ENCODE results near the gene USP10.
"Not testable (repeated sequence)": the region's sequence is repeated elsewhere in the genome, so short reads cannot be mapped to it uniquely, and the experiment has no call there.

The USP10 gene

DNA sequence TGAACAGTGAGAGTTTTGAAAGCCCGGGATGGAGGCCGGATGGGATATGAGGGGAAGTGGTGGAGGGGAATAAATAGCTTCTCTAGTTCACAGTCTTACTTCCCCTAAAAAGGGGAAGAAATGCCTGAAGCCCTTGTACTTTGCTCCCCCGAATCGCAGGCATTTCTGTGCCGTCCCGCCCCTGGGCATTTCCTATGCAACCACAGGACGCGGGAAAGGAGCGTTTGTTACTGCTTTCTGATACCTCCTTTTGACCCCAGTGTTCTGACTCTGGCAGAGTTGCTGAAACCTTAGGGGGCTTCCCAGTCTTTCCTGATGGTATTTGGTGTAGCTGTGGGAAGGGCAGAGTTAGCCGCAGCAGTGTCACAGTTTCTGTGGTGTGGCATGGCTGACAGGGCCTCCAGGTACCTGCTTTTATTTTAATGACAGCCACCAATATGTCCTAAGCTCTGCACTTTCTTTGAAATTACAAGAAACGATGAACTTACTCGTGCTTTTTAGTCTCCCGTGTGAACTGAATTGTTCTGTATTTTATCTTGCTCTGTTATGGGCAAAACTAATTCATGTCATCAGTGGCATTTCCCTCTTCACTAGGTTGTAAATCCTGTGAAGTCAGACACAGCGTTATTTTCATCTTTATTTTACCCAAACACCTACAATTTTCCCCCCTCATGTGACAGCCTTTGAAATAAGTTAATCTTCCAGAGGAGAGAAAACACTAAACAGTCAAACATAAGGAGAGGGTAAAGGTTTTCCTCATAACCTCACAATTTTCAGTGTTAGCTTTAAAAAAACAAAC, 27.1 kb downstream of the USP10 start:
- FAIRE-seq (no peak), DNase-seq (ENCODE audit: low spot score) (no peak)

DNA sequence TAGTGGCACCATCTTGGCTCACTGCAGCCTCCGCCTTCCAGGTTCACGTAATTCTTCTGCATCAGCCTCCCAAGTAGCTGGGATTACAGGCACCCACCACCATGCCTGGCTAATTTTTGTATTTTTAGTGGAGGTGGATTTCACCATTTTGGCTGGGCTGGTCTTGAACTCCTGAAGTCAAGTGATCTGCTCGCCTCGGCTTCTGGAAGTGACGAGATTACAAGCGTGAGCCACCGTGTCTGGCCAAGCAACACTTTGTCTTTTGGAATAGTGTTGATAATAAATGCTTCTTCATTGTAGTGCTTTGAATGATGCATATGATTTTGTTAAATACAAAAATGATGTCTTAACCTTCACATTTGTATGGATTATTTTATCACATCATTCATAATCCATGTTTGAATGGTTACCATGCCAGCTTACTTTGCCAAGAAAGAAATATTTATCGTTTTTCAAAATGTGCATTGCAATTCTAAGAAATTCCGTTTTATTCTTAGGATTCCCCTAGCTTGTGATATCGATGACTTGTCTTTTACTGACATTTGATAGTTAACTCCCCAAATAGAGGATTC, 29.1 kb downstream of the USP10 start:
- DNase-seq (ENCODE audit: low spot score) (no peak), FAIRE-seq (no peak)

DNA sequence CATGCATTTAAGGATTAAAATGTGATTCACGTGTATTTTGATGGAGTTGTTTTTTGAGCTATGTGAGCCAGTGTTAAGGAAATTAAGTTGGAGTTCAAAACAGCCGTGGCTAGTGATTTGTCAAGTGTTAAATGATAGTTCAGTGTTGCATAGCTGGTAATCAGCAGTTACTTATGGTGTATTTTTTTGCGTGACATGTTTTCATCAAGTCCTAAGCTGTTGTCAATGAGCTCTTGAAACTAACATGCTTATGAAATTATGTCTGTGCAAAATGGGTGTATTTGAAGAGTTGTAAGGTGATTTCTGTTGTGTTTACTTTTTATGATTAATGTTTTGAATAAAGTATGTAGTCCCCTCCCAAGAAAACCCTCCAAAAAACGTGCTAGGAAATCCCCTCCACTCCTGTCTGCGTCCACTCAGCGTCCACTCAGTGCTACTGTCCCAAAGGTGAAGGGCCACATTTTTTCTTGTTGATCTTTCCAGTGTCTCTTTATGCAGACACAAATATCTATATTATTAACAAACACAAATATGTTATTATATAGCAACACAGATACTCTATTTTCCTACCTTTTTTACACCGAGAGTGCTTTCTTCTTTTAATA, 30.0 kb downstream of the USP10 start:
- no peak for DNase-seq (ENCODE audit: low spot score)
- no peak for FAIRE-seq

DNA sequence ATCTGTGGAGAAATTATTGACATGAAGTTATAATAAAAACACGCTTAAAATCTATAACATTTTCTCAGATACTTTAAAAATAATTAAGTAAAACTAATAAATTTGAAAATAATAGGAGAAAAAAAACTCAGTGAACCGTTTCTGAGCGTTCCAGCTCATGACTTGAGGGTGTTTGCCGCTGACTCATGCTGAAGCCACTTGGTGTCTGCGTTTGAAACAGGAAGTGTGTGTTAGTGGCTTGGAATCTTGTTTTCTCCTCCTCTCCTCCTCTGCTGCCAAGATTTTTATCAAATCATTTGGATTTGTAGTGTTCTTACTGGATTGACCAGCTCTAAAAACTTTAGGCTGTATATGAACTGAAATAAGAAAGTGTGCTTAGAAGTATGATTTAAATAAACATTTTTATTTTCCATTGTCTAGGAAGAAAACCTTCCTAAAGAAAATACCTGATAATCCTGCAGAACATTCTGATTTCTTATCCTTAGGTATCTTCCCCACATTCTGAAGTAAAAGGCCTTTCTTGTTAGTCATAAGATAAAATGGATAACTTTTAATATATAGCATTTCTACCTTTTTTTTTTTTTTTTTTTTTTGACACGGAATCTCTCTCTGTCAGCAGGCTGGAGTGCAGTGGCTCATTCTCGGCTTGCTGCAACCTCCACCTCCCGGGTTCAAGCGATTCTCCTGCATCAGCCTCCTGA, 30.8 kb downstream of the USP10 start:
- peak; percentile 81 for DNase-seq (ENCODE audit: low spot score)
- no peak for FAIRE-seq

DNA sequence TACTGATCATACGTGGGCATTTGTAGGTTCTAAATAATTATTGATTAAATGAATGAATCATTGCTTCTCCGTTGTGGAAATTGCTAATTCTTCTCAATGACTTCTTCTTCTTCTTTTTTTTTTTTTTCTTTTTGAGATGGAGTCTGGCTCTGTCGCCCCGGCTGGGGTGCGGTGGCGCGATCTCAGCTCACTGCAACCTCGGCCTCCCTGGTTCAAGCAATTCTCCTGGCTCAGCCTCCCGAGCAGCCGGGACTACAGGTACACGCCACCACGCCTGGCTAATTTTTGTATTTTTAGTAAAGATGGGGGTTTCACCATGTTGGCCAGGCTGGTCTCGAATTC, 32.5 kb downstream of the USP10 start:
- not testable (repeated sequence) for FAIRE-seq; DNase-seq (ENCODE audit: low spot score)

DNA sequence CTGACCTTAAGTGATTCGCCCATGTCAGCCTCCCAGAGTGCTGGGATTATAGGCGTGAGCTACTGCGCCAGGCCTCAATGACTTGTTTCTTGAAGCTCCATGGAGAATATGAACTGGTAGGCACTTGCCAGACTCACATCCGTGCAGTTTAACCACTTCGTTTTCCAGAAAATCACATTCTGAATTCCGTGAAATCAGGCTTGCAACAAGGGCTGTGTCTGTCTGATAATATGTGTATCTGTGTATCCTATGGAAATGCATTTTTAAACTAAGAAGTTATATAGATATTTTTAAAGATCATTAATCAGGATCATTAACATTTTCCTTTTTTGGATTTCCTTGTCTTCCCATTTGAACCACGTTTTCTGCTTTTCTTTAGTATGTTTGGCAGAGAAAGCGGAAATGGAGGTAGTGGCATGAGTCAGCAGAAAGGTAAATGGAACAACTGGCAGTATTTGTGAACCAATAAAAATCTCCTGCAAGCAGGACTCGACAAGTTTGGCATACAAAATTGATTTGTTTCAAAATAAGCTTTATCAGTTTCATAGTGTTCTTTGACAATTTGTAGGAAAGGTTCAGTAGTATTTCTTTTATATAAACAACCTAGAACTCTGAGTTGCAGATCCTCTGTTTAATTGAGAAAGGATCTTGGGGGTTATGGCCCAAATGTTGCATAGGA, 33.0 kb downstream of the USP10 start:
- DNase-seq (ENCODE audit: low spot score), result no peak
- FAIRE-seq, result no peak

DNA sequence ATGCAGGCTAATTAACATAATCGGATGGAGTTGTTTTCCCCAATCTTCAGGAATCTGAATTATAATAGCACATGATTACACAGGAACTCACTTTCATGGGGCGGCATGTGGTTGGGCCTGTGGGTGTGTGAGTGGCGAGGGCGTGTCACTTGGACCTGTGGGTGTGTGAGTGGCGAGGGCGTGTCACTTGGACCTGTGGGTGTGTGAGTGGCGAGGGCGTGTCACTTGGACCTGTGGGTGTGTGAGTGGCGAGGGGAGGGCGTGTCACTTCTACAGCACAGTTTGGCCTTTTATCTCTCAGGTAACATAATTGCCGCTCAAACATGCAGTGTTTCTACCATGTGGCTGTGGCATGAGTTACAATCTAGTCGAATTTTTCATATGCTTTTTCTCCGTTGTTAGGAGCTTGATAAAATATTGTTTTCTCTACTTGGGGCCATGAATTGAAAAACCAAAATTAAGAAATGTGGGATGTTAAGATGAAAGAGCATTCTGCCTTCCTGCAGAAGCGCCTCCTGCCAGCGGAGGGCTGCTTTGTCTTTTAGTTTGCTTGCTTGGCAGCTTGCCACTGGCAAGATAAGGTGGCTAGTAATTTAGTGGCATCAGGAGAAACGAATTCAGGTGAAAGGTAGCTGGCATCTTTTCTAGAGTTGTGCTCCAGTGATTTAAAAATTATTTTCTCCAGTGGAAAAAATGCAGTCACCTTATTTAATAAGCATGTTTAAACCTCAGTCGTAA, 36.2 kb downstream of the USP10 start:
- no peak for DNase-seq (ENCODE audit: low spot score)
- no peak for FAIRE-seq

DNA sequence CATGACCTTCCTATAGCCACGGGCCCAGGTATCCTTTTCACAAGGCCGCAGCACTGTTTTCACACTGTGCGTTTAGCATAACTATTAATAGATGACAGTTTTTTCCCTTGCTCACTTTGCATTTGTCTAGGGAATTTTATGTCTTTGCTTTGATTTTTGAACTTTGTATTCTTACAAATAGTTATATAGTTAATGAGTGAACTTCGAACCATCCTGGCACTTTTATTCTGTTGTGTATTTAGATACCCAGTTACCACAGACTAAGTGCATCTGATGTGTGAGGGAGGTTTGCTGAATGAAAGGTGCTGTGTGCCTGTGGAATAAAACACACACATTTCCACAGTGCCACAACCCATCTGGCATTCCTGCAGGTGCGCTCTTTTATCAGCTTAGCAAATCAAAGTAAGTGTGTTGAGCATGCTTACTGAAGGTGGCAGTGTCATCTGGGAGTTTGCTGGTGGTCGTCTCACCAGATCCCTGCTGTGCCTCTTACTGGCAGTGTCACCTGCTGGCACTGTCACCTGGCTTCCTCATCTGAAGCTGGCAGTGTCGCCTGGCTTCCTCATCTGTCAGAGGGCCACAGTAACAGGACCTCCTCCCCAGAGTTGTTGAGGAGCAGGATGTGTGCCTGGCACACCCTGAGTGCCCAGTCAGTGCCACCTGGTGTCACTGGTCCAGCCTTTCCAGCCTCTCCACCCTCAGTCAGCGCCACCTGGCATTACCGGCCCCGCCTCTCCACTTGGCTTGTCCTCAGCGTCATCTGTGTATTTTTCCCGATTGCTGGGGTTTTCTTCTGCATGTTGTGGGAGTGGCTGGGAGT, 37.6 kb downstream of the USP10 start:
- no peak for DNase-seq (ENCODE audit: low spot score)
- FAIRE-seq, result no peak

DNA sequence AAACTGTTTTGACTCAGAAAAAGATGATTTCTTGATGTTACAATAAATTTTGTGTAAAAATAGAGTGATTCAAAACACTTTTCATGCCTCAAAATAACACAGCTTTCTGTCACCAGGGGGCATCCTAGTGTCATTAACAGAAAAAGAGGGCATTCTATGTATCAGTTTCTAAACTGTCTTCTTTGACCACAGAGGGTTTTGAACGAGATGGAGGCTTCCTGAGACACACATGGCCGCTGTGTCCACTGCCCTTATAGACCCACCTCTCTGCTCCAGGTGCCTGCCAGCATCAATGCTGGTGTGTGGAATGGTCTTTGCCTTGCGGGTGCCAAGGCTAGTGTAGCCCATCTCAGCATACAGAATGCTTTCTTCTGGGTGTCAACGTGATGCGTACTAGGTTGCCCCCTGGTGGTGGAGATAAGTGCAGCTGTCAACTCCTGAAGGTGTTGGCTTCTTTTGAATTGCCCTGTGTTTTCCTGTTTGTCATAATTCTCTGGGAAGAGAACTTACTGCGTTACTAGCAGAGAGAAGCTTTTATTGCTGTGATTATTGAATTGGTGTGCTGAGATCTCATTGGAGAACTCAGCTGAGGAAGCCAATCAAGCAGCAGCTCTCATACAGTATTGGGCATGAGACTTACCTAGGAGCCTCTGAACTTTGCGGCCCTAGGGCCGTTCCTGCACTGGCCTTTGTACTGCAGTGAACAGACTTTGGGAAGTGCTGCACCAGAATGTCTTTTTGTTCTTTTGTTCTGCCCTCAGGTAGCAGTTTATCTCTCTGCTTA, 38.6 kb downstream of the USP10 start:
- no peak for FAIRE-seq
- DNase-seq (ENCODE audit: low spot score), result peak; percentile 79

DNA sequence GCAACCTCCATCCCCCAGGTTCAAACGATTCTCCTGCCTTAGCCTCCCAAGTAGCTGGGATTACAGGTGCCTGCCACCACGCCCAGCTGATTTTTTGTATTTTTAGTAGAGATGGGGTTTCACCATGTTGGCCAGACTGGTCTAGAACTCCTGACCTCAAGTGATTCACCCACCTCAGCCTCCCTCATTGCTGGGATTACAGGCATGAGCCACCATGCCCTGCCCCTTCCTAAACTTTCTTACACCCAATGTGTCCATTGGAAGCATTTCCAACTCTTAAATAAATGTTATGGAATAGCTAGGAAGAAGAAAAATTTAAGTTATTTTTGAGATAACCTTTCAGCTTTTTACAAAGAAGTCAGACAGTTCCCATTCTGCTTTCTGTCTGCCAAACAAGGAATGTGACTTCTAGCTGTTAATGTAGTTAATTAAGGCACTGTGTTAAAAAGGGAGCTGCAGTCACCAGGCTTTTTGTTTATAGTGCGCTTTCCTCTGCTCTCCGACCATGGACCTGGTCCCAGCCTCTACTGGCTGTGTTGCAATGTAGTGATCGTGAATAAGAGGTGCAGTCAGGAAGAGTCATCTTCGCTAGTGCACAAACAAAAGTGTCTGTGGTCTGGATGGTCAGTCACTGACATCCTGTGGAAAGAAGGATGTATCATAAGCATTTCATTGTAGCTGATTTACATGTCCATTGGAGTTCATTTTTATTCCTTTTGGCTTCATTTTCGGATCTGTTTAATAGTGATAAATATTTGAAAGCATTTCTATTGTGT, 39.7 kb downstream of the USP10 start:
- no peak for DNase-seq (ENCODE audit: low spot score)
- no peak for FAIRE-seq

DNA sequence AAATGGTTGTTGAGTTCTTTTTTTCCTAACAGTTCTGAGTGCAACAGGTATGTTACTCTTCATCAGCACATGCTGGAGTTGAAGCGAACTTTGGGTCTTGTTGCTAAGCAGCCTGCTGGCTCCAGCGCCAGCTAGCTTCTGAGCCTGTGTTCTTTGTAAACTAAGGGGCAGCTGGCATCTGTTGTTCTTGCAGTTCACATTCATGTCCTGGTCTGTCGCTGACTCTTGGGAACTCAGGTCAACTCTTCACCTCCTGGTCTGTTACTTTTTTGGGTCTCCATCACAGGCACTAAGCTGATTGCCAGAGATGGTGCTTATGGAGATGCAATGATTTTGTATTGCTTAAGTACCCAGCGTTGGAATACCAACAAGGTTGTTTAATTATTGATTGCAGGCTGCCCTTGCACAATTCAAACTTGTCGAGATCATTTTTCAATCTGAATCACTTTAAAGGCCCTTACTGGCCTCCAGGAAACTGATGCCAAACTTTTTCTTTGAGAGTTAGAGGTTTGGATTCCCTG, 40.9 kb downstream of the USP10 start:
- DNase-seq (ENCODE audit: low spot score) (no peak), FAIRE-seq (no peak)

DNA sequence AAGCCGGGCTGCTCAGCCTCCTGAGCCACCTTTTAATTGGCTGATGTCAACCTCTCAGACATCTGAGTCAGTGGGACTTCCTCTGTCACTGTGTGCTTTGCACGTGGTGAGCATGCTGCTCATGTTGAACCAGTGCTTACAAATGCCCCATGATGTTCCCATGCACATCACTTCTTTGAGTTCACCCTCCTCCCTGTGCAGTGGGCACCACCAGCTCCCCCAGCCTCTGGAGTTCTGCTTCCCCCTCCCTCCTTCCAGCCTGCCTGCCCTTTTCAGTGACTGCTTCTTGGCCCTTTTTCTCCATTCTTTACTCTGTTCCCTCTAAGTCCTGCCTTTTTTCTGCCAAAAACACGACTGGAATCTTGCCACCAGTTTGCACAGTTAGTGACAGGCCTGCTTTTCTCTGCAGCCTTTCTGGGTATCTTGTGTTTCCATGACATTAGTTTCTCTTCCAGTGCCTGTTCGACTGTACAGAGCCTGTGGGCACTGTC, 41.6 kb downstream of the USP10 start:
- no peak for DNase-seq (ENCODE audit: low spot score)
- FAIRE-seq, result no peak

DNA sequence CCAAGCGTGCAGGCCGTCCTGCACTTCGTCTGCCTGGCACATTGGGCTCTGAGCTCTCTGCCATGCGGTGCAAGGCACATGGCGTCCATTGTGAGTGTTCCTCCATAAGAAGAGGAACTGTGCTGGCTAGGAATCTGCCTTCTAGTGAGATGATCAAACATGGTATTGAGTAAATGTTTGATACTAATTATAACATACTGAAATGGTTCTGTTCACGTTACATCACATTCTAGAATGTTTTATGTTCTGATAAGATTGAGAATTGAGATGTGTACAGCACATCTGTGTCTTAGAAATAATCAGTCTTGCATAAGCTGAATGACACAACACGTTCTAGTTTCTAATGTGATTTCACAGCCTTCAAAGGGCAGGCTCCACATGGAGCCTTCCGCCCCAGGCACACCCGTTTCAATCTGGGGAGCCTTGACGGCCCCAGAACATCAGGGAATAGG, 42.9 kb downstream of the USP10 start:
- DNase-seq (ENCODE audit: low spot score) (no peak), FAIRE-seq (no peak)

DNA sequence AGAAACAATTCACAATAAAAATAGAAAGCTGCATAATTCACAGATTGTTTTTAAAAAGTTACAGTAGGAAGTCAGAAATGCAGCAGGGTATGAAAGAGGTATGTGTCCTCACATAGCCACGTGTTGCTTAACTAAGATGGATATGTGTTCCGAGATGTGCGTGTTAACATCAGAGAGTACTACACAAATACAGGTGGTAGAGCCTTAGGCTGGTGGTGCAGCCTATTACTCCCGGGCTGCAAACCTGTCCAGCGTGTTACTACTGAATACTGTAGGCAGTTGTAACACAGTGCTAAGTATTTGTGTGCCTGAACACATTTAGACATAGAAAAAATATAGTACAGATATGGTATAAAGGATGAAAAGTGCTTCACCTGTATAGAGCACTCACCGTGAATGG, 46.4 kb downstream of the USP10 start:
- DNase-seq (ENCODE audit: low spot score) (no peak), FAIRE-seq (no peak)

DNA sequence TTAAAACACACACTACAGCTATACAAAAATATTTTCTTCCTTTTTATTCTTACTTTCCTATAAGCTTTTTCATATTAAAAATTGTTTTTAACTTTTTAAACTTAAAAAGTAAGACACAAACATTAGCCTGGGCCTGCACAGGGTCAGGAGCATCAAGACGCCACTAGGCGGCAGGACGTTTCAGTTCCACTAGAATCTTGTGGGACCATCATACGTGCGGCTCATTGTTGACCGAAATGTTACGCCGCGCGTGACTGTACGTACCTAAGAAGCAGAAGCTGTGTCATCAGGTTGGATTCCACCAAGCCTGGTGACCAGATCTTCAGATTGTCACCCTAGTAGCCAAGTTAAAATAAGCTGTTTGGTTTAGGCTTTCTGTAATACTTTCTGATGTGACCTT, 47.1 kb downstream of the USP10 start:
- DNase-seq (ENCODE audit: low spot score) (no peak), FAIRE-seq (no peak)

DNA sequence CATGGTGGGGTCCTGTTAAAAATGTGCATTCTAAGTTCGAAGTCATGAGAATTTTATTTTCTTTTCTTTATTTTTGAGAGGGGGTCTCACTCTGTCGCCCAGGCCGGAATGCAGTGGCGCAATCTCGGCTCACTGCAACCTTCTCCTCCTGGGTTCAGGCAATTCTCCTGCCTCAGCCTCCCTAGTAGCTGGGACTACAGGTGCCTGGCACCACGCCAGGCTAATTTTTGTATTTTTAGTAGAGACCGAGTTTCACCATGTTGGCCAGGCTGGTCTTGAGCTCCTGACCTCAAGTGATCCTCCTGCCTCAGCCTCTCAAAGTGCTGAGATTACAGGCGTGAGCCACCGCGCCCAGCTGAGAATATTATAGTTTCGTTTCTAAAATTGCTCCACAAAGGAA, 48.4 kb downstream of the USP10 start:
- DNase-seq (ENCODE audit: low spot score); FAIRE-seq: not testable (repeated sequence)

DNA sequence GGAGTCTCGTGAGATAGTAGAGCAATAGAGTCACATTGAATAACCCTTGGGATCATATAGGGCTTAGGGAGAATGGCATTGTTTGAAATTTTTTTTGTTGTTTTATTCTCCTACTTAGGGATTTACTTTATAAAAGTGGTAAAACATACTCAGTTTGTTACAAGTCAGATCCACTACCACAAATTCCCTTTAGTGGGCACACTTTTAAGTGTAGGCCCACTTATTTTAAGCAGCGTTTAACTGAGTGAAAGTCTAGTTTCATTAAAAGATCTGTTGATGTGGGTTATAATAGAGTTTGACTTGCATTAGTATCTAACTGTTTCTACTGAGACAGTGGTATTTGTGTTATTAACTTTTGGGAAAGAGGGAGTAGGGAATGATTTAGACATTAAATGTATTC, 49.3 kb downstream of the USP10 start:
- FAIRE-seq, result no peak
- DNase-seq (ENCODE audit: low spot score), result no peak

DNA sequence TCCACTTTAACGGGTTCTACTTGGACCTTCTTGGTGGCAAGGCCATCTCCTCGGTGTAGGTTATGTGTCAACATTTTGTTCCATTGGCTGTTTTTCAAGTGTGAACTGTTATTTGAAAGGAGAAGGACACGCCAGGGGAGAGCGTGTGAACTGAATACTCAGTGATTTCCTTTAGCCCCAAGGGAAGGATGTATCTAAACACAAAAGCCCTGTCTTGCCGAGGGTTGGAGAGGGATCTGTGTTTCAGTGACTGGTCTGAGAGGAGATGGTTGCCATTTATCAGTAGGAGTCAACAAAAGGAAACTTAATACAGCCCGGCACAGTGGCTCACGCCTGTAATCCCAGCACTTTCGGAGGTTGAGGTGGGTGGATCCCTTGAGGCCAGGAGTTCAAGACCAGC, 50.0 kb downstream of the USP10 start:
- FAIRE-seq, result no peak
- DNase-seq (ENCODE audit: low spot score), result no peak
